PC-9 (cell line): ENCODE data around the gene CPAMD8. TPM values are rescaled to one million over a fixed set of nuclear protein-coding genes. Genes with fewer than 3 reads are reported as not detected.

Source experiments
- BruUV-seq: library from RNA; stranded (reverse); fragments of 400-500 nt; replicated peaks from 2 replicates; lab custom pipeline; 2021; lab: Mats Ljungman, UMichigan
- CTCF ChIA-PET: fragments of 300-600 bp; sonication (Branson Sonifier 250); formaldehyde crosslinking; loops from one replicate; lab custom pipeline; 2022; ENCODE audit warnings: antibody characterized with exemption; lab: Charles Lee
- POLR2A ChIA-PET: fragments of 300-600 bp; sonication (Branson Sonifier 250); formaldehyde crosslinking; loops from one replicate; lab custom pipeline; 2022; ENCODE audit warnings: antibody characterized with exemption; ENCODE audit not compliant: unreplicated experiment; lab: Charles Lee
- DNase-seq, 2 experiments: peaks; one replicate each; pipeline versions ENCODE4 v3.0.0 to v3.0.0-alpha.2; 2015 to 2022; ENCODE audit warnings: mixed read lengths in 1 of 2
- H2AFZ ChIP-seq: fragments of 200-600 bp; sonication (generic); 2 replicates; pipeline ENCODE4 v1.8.1; 2017; ENCODE audit warnings: antibody characterized with exemption
- H3F3A ChIP-seq: fragments of 200-600 bp; sonication (generic); 2 replicates; pipeline ENCODE4 v1.8.1; 2017; ENCODE audit warnings: antibody characterized with exemption, mild to moderate bottlenecking, low read depth; ENCODE audit not compliant: insufficient read depth
- H3K27ac ChIP-seq: fragments of 200-600 bp; sonication (generic); 2 replicates; pipeline ENCODE4 v1.6.1; 2016; ENCODE audit warnings: mixed run types
- H3K27me3 ChIP-seq: fragments of 200-600 bp; sonication (generic); 2 replicates; pipeline ENCODE4 v1.6.1; 2016; ENCODE audit warnings: low read depth, mixed run types; ENCODE audit not compliant: insufficient read depth
- H3K36me3 ChIP-seq: fragments of 200-600 bp; sonication (generic); 2 replicates; pipeline ENCODE4 v1.6.1; 2016; ENCODE audit warnings: low read depth, mixed run types
- H3K4me1 ChIP-seq: fragments of 200-600 bp; sonication (generic); replicated peaks from 2 replicates; pipeline ENCODE4 v1.6.1; 2016; ENCODE audit warnings: mixed run types; ENCODE audit not compliant: insufficient read depth
- H3K4me2 ChIP-seq: fragments of 200-600 bp; sonication (generic); 2 replicates; pipeline ENCODE4 v1.6.1; 2017; ENCODE audit warnings: mixed run types
- H3K4me3 ChIP-seq: fragments of 200-600 bp; sonication (generic); 2 replicates; pipeline ENCODE4 v1.6.1; 2016; ENCODE audit warnings: mixed run types
- H3K79me2 ChIP-seq: fragments of 200-600 bp; sonication (generic); 2 replicates; pipeline ENCODE4 v1.6.1; 2017; ENCODE audit warnings: low read depth, mixed run types
- H3K9me2 ChIP-seq: fragments of 200-600 bp; sonication (generic); 2 replicates; pipeline ENCODE4 v1.8.1; 2017; ENCODE audit warnings: mild to moderate bottlenecking; ENCODE audit not compliant: insufficient read depth
- H3K9me3 ChIP-seq: fragments of 200-600 bp; sonication (generic); 2 replicates; pipeline ENCODE4 v1.8.1; 2016; ENCODE audit warnings: low read depth; ENCODE audit not compliant: insufficient read depth
- H4K20me1 ChIP-seq: fragments of 200-600 bp; sonication (generic); 2 replicates; pipeline ENCODE4 v1.8.1; 2017; ENCODE audit not compliant: insufficient read depth
- EZH2 ChIP-seq: fragments of 200-600 bp; sonication (generic); IDR thresholded peaks from 2 replicates; pipeline ENCODE4 v1.8.0; 2017; ENCODE audit warnings: antibody characterized with exemption, low read depth
- intact Hi-C: fragments of 100-400 bp; cut with micrococcal nuclease; formaldehyde crosslinking; loops from one replicate; pipeline ENCODE4 v1.10.0; 2022; ENCODE audit not compliant: unreplicated experiment
- total RNA-seq: library from RNA; stranded (reverse); gene quantifications from 2 replicates; pipeline ENCODE4 v1.2.3, GENCODE V29; 2021
- TF ChIP-seq, protein P1 (sequence below): fragments of 200-600 bp; sonication (generic); conservative IDR thresholded peaks from 2 replicates; pipeline ENCODE4 v1.6.1; 2017; ENCODE audit warnings: mixed run types, antibody characterized with exemption, mild to moderate bottlenecking, moderate library complexity

Gene CPAMD8
- total RNA-seq, 1 experiment from 2014 or later: 25.8 TPM

GRCh38 chr19:16946951-16947940 is 79.4 kb downstream of the CPAMD8 start:
- Histone ChIP-seq H3K36me3 (no peaks in the 10 kb centered on the region), H3K79me2 (no peaks in the 10 kb centered on the region), H3K27me3 (no peaks in the 10 kb centered on the region), H3K27ac (no peak overlapping the region), H3K4me2 (no peak overlapping the region), H3K9me2 (no peaks in the 10 kb centered on the region), H2AFZ (no peak overlapping the region), H3F3A (peaks cover 19% of the 10 kb centered on the region), H3K4me3 (no peak overlapping the region), H3K4me1 (no peaks in the 10 kb centered on the region), H3K9me3 (no peaks in the 10 kb centered on the region), H4K20me1 (no peaks in the 10 kb centered on the region)
- no peak for TF ChIP-seq EZH2
- TF ChIP-seq, protein P1, sequence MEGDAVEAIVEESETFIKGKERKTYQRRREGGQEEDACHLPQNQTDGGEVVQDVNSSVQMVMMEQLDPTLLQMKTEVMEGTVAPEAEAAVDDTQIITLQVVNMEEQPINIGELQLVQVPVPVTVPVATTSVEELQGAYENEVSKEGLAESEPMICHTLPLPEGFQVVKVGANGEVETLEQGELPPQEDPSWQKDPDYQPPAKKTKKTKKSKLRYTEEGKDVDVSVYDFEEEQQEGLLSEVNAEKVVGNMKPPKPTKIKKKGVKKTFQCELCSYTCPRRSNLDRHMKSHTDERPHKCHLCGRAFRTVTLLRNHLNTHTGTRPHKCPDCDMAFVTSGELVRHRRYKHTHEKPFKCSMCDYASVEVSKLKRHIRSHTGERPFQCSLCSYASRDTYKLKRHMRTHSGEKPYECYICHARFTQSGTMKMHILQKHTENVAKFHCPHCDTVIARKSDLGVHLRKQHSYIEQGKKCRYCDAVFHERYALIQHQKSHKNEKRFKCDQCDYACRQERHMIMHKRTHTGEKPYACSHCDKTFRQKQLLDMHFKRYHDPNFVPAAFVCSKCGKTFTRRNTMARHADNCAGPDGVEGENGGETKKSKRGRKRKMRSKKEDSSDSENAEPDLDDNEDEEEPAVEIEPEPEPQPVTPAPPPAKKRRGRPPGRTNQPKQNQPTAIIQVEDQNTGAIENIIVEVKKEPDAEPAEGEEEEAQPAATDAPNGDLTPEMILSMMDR: no peak
- ChIA-PET POLR2A (no interaction called here), CTCF (no interaction called here)
- no peak for DNase-seq
- no TSS peak for BruUV-seq
- intact Hi-C loops: no loop called here

DNA sequence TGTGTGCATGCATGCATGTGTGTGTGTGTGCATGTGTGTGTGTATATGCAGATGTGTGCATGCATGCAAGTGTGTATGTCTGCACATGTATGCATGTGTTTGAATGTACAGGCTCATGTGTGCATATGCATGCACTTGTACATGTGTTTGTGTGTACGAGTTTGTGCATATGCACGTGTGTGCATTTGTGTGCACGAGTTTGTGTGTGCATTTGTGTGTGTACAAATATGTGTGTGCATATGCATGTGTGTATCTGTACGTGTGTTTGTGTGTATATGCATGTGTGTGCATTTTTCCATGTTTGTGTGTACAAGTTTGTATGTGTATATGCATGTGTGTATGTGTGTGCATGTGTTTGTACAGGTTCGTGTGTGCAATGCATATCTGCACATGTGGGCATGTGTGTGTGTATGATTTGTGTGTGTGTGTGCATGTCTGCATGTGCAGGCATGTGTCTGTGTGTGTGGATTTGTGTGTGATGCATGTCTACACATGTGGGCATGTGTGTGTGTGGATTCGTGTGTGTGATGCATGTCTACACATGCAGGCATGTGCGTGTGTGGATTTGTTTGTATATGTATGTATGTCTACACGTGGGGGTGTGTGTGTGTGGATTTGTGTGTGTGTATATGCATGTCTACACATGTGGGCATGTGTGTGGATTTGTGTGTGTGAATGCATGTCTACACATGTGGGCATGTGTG is 80.7 kb downstream of the CPAMD8 start:
- ChIA-PET POLR2A (no interaction called here), CTCF (no interaction called here)
- Histone ChIP-seq H3K27ac (no peak overlapping the region), H3K4me3 (no peak overlapping the region), H3K4me2 (no peak overlapping the region), H3K27me3 (no peaks in the 10 kb centered on the region), H4K20me1 (no peaks in the 10 kb centered on the region), H3K9me3 (no peaks in the 10 kb centered on the region), H3K36me3 (no peaks in the 10 kb centered on the region), H3K9me2 (no peaks in the 10 kb centered on the region), H3K4me1 (no peaks in the 10 kb centered on the region), H2AFZ (no peak overlapping the region), H3K79me2 (no peaks in the 10 kb centered on the region), H3F3A (peaks cover 19% of the 10 kb centered on the region)
- BruUV-seq: no TSS peak
- DNase-seq: no peak
- no peak for TF ChIP-seq EZH2
- TF ChIP-seq, protein P1: no peak
- intact Hi-C loops: no loop called here

DNA sequence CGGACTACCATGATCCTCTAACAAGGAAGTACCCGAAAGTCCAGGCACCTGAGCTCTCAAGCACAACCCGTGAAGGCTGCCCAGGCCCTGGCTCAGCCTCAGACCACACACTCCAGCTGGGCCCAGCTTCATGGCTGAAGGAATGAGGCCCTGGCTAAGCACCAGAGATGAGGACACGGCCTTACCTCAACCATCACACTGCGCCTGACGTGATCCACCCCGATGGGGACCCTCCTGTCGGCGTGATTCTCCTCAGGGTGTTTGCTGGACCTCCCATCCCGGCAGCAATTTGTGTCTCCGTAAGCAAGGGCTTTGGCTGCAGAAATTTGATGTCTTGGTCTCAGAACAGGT is 81.3 kb downstream of the CPAMD8 start:
- no TSS peak for BruUV-seq
- Histone ChIP-seq H2AFZ (no peak overlapping the region), H3K9me2 (no peaks in the 10 kb centered on the region), H3K79me2 (no peaks in the 10 kb centered on the region), H3K36me3 (no peaks in the 10 kb centered on the region), H3K4me1 (no peaks in the 10 kb centered on the region), H3K27ac (no peak overlapping the region), H3F3A (peaks cover 19% of the 10 kb centered on the region), H3K4me2 (no peak overlapping the region), H3K9me3 (no peaks in the 10 kb centered on the region), H3K4me3 (no peak overlapping the region), H4K20me1 (no peaks in the 10 kb centered on the region), H3K27me3 (no peaks in the 10 kb centered on the region)
- no peak for TF ChIP-seq EZH2
- TF ChIP-seq, protein P1: no peak
- ChIA-PET CTCF (no interaction called here), POLR2A (no interaction called here)
- intact Hi-C loops: no loop called here
- no peak for DNase-seq
